Right lobe of liver (tissue), 6 donors: Measurements from ENCODE around the gene CSGALNACT2. TPM values are rescaled to one million over a fixed set of nuclear protein-coding genes. Genes with fewer than 3 reads are reported as not detected.

ENCODE experiments used
- ATAC-seq, 4 donors: fragments of 200-7000 bp; cut with Tn5 transposase; one replicate each; pipeline ENCODE4 v1.9.1; 2020; ENCODE audit warnings: mild to moderate bottlenecking in 4 of 4, moderate library complexity in 4 of 4
- DNase-seq, 3 donors: peaks; one replicate each; pipeline ENCODE4 v3.0.0-alpha.2; 2020
- H3K27ac ChIP-seq, 3 donors: fragments of 200-600 bp; one replicate each; pipeline ENCODE4 v1.8.0; 2022
- H3K27me3 ChIP-seq, 2 donors: fragments of 200-600 bp; one replicate each; pipeline ENCODE4 v1.8.0; 2022
- H3K36me3 ChIP-seq, 4 donors: fragments of 200-600 bp; sonication (generic) in 1 of 4; one replicate each; pipeline versions ENCODE4 v1.5.1 to v1.8.0; 2017 to 2022; ENCODE audit warnings: control low read depth in 1 of 4
- H3K4me1 ChIP-seq, 4 donors: fragments of 200-600 bp; sonication (generic) in 1 of 4; one replicate each; pipeline versions ENCODE4 v1.5.1 to v1.8.0; 2017 to 2022; ENCODE audit warnings: control low read depth in 1 of 4
- H3K4me3 ChIP-seq, 3 donors: fragments of 200-600 bp; one replicate each; pipeline ENCODE4 v1.8.0; 2022
- H3K9me3 ChIP-seq, 4 donors: fragments of 200-600 bp; sonication (generic) in 1 of 4; one replicate each; pipeline versions ENCODE4 v1.5.1 to v1.8.0; 2017 to 2022; ENCODE audit warnings: control low read depth in 1 of 4
- POLR2A ChIP-seq: fragments of 450-650 bp; IDR thresholded peaks from one replicate; pipeline ENCODE4 v1.6.1; 2017; ENCODE audit warnings: antibody characterized with exemption, mild to moderate bottlenecking
- WGBS: methylation state at CpG from one replicate; pipeline ENCODE4 v1.1.6; 2018; ENCODE audit warnings: low coverage, low lambda C conversion rate; ENCODE audit not compliant: insufficient coverage; ENCODE audit errors: missing lambda C conversion rate; 5-methylcytosine and 5-hydroxymethylcytosine counted together
- intact Hi-C, 2 donors: fragments of 100-400 bp; cut with DNase I; formaldehyde crosslinking; loops; one replicate each; pipeline versions ENCODE4 v1.11.2 to v1.14.1; 2022
- total RNA-seq, 6 experiments: library from RNA; depleted of rRNA in 2 of 6; stranded (reverse); fragments of >200 nt in 2 of 6; fragmentation: NEBNext Ultra II Directional in 3 of 6; extraction: Animal tissue kit (Norgen Biotek cat#: 25700) in 3 of 6; gene quantifications; one replicate each; pipeline versions ENCODE4 v1.1.0 to v1.2.4, GENCODE V29; 2016 to 2023
- TF ChIP-seq, protein P1 (sequence below), 4 donors: fragments of 200-600 bp in 3 of 4; fragments of 450-650 bp in 1 of 4; IDR thresholded peaks; one replicate each; pipeline versions ENCODE4 v1.5.1 to v1.8.0; 2016 to 2022; ENCODE audit warnings: antibody characterized with exemption in 4 of 4, mild to moderate bottlenecking in 2 of 4
- donor health status: DM: no; HTN: yes; CAD: no.
- donor health status: DM: no; HTN: no; CAD: no.
- donor health status: DM: no; HTN: no; CAD: no.
- donor health status: DM: no; HTN: yes; CAD: no.
- donor health status: DM: no; HTN: yes; CAD: no.

Gene CSGALNACT2
- total RNA-seq, 6 experiments from 2014 or later: 5.4 to 11.1 (median 8.3) TPM

DNA sequence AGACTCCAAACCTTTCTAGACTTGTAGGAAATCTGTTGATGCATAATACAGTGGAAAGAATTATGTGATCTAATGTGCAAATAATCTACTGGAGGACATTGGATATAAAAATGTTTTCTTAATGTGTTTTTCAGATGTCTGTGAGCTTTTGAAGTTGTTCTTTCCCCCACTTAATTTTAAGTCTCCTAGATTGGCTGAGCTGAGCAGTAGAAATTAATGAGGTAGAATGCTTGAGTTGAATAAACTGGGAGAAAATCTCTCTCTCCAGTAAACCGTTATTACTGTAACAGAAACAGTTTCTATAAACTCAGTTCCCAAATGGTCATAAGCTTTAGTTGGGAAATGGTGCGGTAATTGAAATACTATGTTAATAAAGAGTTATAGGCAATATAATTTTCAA lies 15.7 kb downstream of the CSGALNACT2 start:
- H3K4me3 ChIP-seq: no peak overlapping the region
- DNase-seq (no peak), ATAC-seq (no peak)
- H3K4me1 ChIP-seq: no peaks in the 10 kb centered on the region
- 89% methylated on average over 2 of the region's 2 CpGs for WGBS
- H3K9me3 ChIP-seq: no peaks in the 10 kb centered on the region
- no peak for TF ChIP-seq POLR2A
- H3K36me3 ChIP-seq: no peaks in the 10 kb centered on the region
- no peak overlapping the region for H3K27ac ChIP-seq
- intact Hi-C loops: no loop called here
- no peaks in the 10 kb centered on the region for H3K27me3 ChIP-seq

DNA sequence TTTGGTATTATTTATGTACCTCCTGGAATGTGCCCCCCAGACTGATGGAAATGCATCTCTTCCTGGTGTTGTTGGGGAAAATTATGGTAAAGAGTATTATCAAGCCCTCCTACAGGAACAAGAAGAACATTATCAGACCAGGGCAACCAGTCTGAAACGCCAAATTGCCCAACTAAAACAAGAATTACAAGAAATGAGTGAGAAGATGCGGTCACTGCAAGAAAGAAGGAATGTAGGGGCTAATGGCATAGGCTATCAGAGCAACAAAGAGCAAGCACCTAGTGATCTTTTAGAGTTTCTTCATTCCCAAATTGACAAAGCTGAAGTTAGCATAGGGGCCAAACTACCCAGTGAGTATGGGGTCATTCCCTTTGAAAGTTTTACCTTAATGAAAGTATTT lies 17.0 kb downstream of the CSGALNACT2 start:
- no peaks in the 10 kb centered on the region for H3K4me1 ChIP-seq
- no peaks in the 10 kb centered on the region for H3K27me3 ChIP-seq
- intact Hi-C loops: no loop called here
- H3K27ac ChIP-seq: no peak overlapping the region
- ATAC-seq (no peak), DNase-seq (no peak)
- no peaks in the 10 kb centered on the region for H3K36me3 ChIP-seq
- TF ChIP-seq, protein P1, sequence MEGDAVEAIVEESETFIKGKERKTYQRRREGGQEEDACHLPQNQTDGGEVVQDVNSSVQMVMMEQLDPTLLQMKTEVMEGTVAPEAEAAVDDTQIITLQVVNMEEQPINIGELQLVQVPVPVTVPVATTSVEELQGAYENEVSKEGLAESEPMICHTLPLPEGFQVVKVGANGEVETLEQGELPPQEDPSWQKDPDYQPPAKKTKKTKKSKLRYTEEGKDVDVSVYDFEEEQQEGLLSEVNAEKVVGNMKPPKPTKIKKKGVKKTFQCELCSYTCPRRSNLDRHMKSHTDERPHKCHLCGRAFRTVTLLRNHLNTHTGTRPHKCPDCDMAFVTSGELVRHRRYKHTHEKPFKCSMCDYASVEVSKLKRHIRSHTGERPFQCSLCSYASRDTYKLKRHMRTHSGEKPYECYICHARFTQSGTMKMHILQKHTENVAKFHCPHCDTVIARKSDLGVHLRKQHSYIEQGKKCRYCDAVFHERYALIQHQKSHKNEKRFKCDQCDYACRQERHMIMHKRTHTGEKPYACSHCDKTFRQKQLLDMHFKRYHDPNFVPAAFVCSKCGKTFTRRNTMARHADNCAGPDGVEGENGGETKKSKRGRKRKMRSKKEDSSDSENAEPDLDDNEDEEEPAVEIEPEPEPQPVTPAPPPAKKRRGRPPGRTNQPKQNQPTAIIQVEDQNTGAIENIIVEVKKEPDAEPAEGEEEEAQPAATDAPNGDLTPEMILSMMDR (IDR thresholded peaks at IDR 0.05): no peak
- no peak for TF ChIP-seq POLR2A
- H3K4me3 ChIP-seq: no peak overlapping the region
- no peaks in the 10 kb centered on the region for H3K9me3 ChIP-seq
- WGBS: 86% methylated on average over 2 of the region's 2 CpGs

DNA sequence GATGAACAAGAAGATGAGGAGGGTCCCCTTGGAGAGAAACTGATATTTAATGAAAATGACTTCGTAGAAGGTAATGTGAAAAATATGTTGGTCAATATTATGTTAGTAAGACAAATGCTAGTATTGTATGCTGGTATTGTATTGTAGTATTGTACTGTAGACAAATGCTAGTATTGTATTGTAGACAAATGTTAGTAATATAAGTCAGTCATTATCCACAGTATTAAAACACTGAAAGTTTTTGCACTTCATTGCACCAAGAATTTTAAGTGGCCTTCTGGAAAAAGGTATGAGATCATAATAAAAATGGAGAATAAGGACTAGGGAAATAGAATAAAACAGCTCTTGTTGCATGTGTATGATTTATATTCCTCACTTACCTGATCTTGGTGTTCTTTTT lies 17.5 kb downstream of the CSGALNACT2 start:
- Histone ChIP-seq H3K9me3 (no peaks in the 10 kb centered on the region), H3K27ac (no peak overlapping the region), H3K27me3 (no peaks in the 10 kb centered on the region), H3K36me3 (no peaks in the 10 kb centered on the region), H3K4me3 (no peak overlapping the region), H3K4me1 (no peaks in the 10 kb centered on the region)
- TF ChIP-seq, protein P1 (IDR thresholded peaks at IDR 0.05): no peak
- no peak for TF ChIP-seq POLR2A
- DNase-seq (no peak), ATAC-seq (no peak)
- WGBS: 86% methylated on average over 1 of the region's 1 CpG
- intact Hi-C loops: no loop called here

DNA sequence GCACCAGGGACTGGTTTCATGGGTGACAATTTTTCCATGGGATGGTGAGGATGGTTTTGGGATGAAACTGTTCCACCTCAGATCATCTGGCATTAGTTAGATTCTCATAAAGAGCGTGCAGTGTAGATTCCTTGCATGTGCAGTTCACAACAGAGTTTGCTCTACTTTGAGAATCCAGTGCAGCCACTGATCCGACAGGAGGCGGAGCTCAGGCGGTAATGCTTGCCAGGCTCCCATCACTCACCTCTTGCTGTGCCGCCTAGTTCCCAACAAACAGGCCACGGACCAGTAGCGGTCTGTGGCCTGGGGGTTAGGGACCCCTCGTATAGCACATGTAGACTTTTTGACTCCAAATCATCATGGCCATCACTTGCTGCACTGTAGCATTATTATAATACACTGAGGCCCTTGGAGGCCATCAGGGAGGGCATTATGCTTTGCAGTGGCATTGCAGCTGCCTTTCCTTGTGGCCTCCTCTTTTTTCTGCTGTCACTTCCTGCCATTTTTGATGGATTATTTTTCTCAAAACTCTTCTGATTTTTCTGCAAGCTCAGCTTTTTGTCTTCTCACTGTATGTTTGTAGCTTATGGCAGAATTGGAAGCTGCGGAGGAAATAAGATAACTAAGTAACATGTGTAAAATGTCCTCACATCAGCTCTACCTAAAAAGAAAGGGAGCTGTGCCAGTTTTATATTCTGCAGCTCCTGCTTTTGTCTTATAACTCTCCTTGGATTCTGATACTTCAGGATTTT lies 18.5 kb downstream of the CSGALNACT2 start:
- Histone ChIP-seq H3K4me3 (no peak overlapping the region), H3K27me3 (no peaks in the 10 kb centered on the region), H3K36me3 (no peaks in the 10 kb centered on the region), H3K27ac (no peak overlapping the region), H3K9me3 (no peaks in the 10 kb centered on the region), H3K4me1 (no peaks in the 10 kb centered on the region)
- intact Hi-C loops: no loop called here
- WGBS: 85% methylated on average over 3 of the region's 9 CpGs
- no peak for ATAC-seq
- no peak for TF ChIP-seq POLR2A
- TF ChIP-seq, protein P1 (IDR thresholded peaks at IDR 0.05): no peak
- DNase-seq: no peak

DNA sequence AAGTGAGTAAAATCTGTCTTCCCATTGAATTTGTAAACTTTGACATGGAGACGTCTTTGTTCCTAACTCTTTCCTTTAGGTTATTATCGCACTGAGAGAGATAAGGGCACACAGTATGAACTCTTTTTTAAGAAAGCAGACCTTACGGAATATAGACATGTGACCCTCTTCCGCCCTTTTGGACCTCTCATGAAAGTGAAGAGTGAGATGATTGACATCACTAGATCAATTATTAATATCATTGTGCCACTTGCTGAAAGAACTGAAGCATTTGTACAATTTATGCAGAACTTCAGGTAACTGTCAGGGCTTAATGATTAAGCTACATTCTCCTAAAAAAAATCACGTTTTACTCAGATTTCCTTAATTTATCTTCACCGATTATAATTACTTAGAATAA lies 20.4 kb downstream of the CSGALNACT2 start:
- H3K27ac ChIP-seq: no peak overlapping the region
- 79% methylated on average over 6 of the region's 6 CpGs for WGBS
- H3K9me3 ChIP-seq: no peaks in the 10 kb centered on the region
- no peaks in the 10 kb centered on the region for H3K4me1 ChIP-seq
- H3K27me3 ChIP-seq: no peaks in the 10 kb centered on the region
- TF ChIP-seq POLR2A: no peak
- TF ChIP-seq, protein P1 (IDR thresholded peaks at IDR 0.05): no peak
- DNase-seq (no peak), ATAC-seq (no peak)
- no peak overlapping the region for H3K4me3 ChIP-seq
- intact Hi-C loops: no loop called here
- H3K36me3 ChIP-seq: no peaks in the 10 kb centered on the region
